ENCODE results near the gene CRYBB2.

- TF ChIP-seq POLR2A (IDR thresholded peaks at IDR 0.05; ENCODE audit: low read length) (no peak), GATA1 (IDR thresholded peaks at IDR 0.05; ENCODE audit: low read depth, low read length) (no peak)
Observed at GRCh38 chr22:25216230-25216629, 3.2 kb upstream of the CRYBB2 start.
